GM12878 (cell line): ENCODE data around the gene FAM221B. TPM values are rescaled to one million over a fixed set of nuclear protein-coding genes. Genes with fewer than 3 reads are reported as not detected.

ENCODE experiments used
- ATAC-seq: fragments of 200-7000 bp; cut with Tn5 transposase; 3 replicates; pipeline ENCODE4 v1.9.1; 2020; ENCODE audit warnings: mild to moderate bottlenecking, moderate library complexity
- BruUV-seq: library from RNA; stranded (reverse); fragments of 400-500 nt; replicated peaks from 2 replicates; lab custom pipeline; 2021; lab: Mats Ljungman, UMichigan
- CTCF ChIA-PET: fragments of 300-600 bp; sonication (Branson Sonifier 250); formaldehyde crosslinking; extraction: SDS; loops from one replicate; lab custom pipeline; 2021; ENCODE audit warnings: inconsistent platforms; lab: Yijun Ruan, JAX
- POLR2A ChIA-PET: fragments of 350-600 bp; formaldehyde crosslinking; extraction: SDS; loops from one replicate; lab custom pipeline; 2021; ENCODE audit warnings: inconsistent platforms; lab: Charles Lee
- RAD21 ChIA-PET: fragments of 300-600 bp; sonication (Branson Sonifier 250); formaldehyde crosslinking; loops from one replicate; lab custom pipeline; 2023; ENCODE audit warnings: antibody characterized with exemption; ENCODE audit not compliant: unreplicated experiment; lab: Charles Lee
- SMC1A ChIA-PET: fragments of 300-600 bp; sonication (Branson Sonifier 250); formaldehyde crosslinking; loops from one replicate; lab custom pipeline; 2023; ENCODE audit not compliant: unreplicated experiment, uncharacterized antibody; lab: Charles Lee
- DNase-seq: peaks from one replicate; pipeline ENCODE4 v3.0.0-alpha.2; 2011; ENCODE audit warnings: low read depth, low spot score
- FAIRE-seq: peaks from 3 replicates; lab custom pipeline; 2011; peaks lifted over from hg19 to GRCh38; lab: Jason Lieb, UNC
- H2AFZ ChIP-seq: 2 replicates; pipeline ENCODE4 v1.6.0; 2011; ENCODE audit warnings: low read depth, low read length, control low read depth; ENCODE audit not compliant: control insufficient read depth
- H3K27ac ChIP-seq: 2 replicates; pipeline ENCODE4 v1.5.1; 2011; ENCODE audit warnings: control low read depth; ENCODE audit not compliant: control insufficient read depth, insufficient read depth
- H3K27me3 ChIP-seq, 2 experiments: replicated peaks in 1 of 2; 2 replicates each; pipeline versions ENCODE4 v1.6.0 to v1.6.1; 2011; ENCODE audit warnings: low read length in 1 of 2; ENCODE audit not compliant: control insufficient read depth in 2 of 2, insufficient read depth in 2 of 2
- H3K36me3 ChIP-seq, 2 experiments: 2 replicates each; pipeline ENCODE4 v1.5.1; 2011; ENCODE audit warnings: low read length in 1 of 2; ENCODE audit not compliant: control insufficient read depth in 2 of 2, insufficient read depth in 2 of 2
- H3K4me1 ChIP-seq: 2 replicates; pipeline ENCODE4 v1.6.1; 2011; ENCODE audit warnings: mild to moderate bottlenecking, low read length, moderate library complexity, mixed read lengths; ENCODE audit not compliant: control insufficient read depth, insufficient read depth
- H3K4me2 ChIP-seq: 2 replicates; pipeline ENCODE4 v1.6.0; 2011; ENCODE audit warnings: control low read depth; ENCODE audit not compliant: control insufficient read depth, insufficient read depth
- H3K4me3 ChIP-seq: fragments of 200-600 bp; sonication (generic); 2 replicates; pipeline ENCODE4 v1.5.1; 2016
- H3K79me2 ChIP-seq: 2 replicates; pipeline ENCODE4 v1.6.0; 2011; ENCODE audit warnings: low read length; ENCODE audit not compliant: control insufficient read depth, insufficient read depth
- H3K9ac ChIP-seq: 2 replicates; pipeline ENCODE4 v1.8.0; 2011; ENCODE audit warnings: low read length, control low read depth, mixed read lengths; ENCODE audit not compliant: control insufficient read depth, insufficient read depth
- H3K9me3 ChIP-seq: replicated peaks from 3 replicates; pipeline ENCODE4 v1.5.1; 2011; ENCODE audit warnings: mild to moderate bottlenecking, low read length; ENCODE audit not compliant: control insufficient read depth, insufficient read depth
- H4K20me1 ChIP-seq: 2 replicates; pipeline ENCODE4 v1.6.0; 2011; ENCODE audit not compliant: control insufficient read depth, insufficient read depth
- CBX5 ChIP-seq: sonication (generic); IDR thresholded peaks from 2 replicates; pipeline ENCODE4 v1.6.1; 2016; ENCODE audit warnings: low read depth, moderate library complexity, mild to moderate bottlenecking, inconsistent platforms
- CHD1 ChIP-seq: IDR thresholded peaks from 2 replicates; pipeline ENCODE4 v1.6.1; 2012; ENCODE audit warnings: low read depth, low read length, improper control_type of control experiment
- MLLT1 ChIP-seq: fragments of 450-650 bp; IDR thresholded peaks from 2 replicates; pipeline ENCODE4 v1.6.1; 2016; ENCODE audit warnings: mild to moderate bottlenecking
- NFYB ChIP-seq: IDR thresholded peaks from 2 replicates; pipeline ENCODE4 v1.6.1; 2011; ENCODE audit warnings: low read depth, mild to moderate bottlenecking, low read length, improper control_type of control experiment, moderate library complexity; ENCODE audit not compliant: insufficient read depth
- NR2C2 ChIP-seq: IDR thresholded peaks from 2 replicates; pipeline ENCODE4 v1.6.1; 2011; ENCODE audit warnings: borderline replicate concordance, low read depth; ENCODE audit not compliant: control insufficient read depth, insufficient read length
- RCOR1 ChIP-seq: conservative IDR thresholded peaks from 2 replicates; pipeline ENCODE4 v1.6.1; 2012; ENCODE audit warnings: low read depth, low read length, improper control_type of control experiment
- RELB ChIP-seq: fragments of 450-650 bp; IDR thresholded peaks from 2 replicates; pipeline ENCODE4 v1.6.1; 2017; ENCODE audit warnings: low read depth, mild to moderate bottlenecking, moderate library complexity
- SMARCA5 ChIP-seq: fragments of 450-650 bp; IDR thresholded peaks from 2 replicates; pipeline ENCODE4 v1.6.1; 2017; ENCODE audit warnings: mild to moderate bottlenecking
- SPI1 ChIP-seq: IDR thresholded peaks from 2 replicates; pipeline ENCODE4 v1.6.1; 2011; ENCODE audit warnings: low read depth, mild to moderate bottlenecking, low read length, moderate library complexity, borderline replicate concordance; ENCODE audit not compliant: insufficient read depth
- SRF ChIP-seq, 2 experiments: IDR thresholded peaks; 2 replicates each; pipeline ENCODE4 v1.6.1; 2011; ENCODE audit warnings: low read depth in 2 of 2, low read length in 2 of 2, mild to moderate bottlenecking in 1 of 2, moderate library complexity in 1 of 2
- STAT1 ChIP-seq: fragments of 450-650 bp; conservative IDR thresholded peaks from 2 replicates; pipeline ENCODE4 v1.6.1; 2014; ENCODE audit warnings: antibody characterized with exemption, mild to moderate bottlenecking
- TBL1XR1 ChIP-seq: IDR thresholded peaks from 2 replicates; pipeline ENCODE4 v1.6.1; 2012; ENCODE audit warnings: low read depth, low read length, improper control_type of control experiment
- USF2 ChIP-seq: IDR thresholded peaks from 2 replicates; pipeline ENCODE4 v1.6.1; 2011; ENCODE audit warnings: low read depth, low read length, improper control_type of control experiment, borderline replicate concordance
- ZNF687 ChIP-seq: fragments of 450-650 bp; IDR thresholded peaks from 2 replicates; pipeline ENCODE4 v1.6.1; 2017; ENCODE audit warnings: mild to moderate bottlenecking, moderate library complexity
- ZZZ3 ChIP-seq: IDR thresholded peaks from 2 replicates; pipeline ENCODE4 v1.6.1; 2011; ENCODE audit warnings: low read depth; ENCODE audit not compliant: control insufficient read depth, insufficient read length
- WGBS: methylation state at CpG from one replicate; pipeline ENCODE4 v1.1.6; 2016; ENCODE audit warnings: low lambda C conversion rate; ENCODE audit not compliant: insufficient replicate concordance, insufficient coverage; ENCODE audit errors: missing lambda C conversion rate; 5-methylcytosine and 5-hydroxymethylcytosine counted together
- in situ Hi-C: fragments of 300-500 bp; cut with MboI; formaldehyde crosslinking; loops from 9 replicates; pipeline ENCODE4 v1.14.3; 2018; ENCODE audit warnings: mixed read lengths
- intact Hi-C: fragments of 100-400 bp; cut with micrococcal nuclease; formaldehyde crosslinking; loops from one replicate; pipeline ENCODE4 v1.14.2; 2022; ENCODE audit not compliant: unreplicated experiment
- polyA plus RNA-seq, 11 experiments: library from polyadenylated mRNA; depleted of rRNA in 4 of 11; unstranded in 6 of 11; stranded (reverse) in 5 of 11; fragments of >200 nt; fragmentation: Nextera tagmentation in 4 of 11; fragmentation: Illumina TruSeq in 1 of 11; extraction: Ambion mirVana in 4 of 11; extraction: Trizol in 1 of 11; gene quantifications; 1 replicate in 1 of 11; 2 replicates in 10 of 11; pipeline versions ENCODE4 v1.2.1 to v1.2.3, GENCODE V29; 2011 to 2016; ENCODE audit warnings: inconsistent platforms in 2 of 11, missing spikeins in 2 of 11, low read depth in 1 of 11
- total RNA-seq, 4 experiments: library from RNA; depleted of rRNA in 3 of 4; stranded (reverse); fragments of >200 nt in 3 of 4; fragmentation: Illumina TruSeq in 1 of 4; extraction: Trizol in 1 of 4; gene quantifications; 2 replicates each; pipeline versions ENCODE4 v1.2.1 to v1.2.3, GENCODE V29; 2013 to 2021

Gene FAM221B
- total and polyA plus RNA-seq, 10 of the 15 experiments (the other 5 are each of a cell fraction or from before 2014, with no cell fraction given) = 0.02 to 0.12 (median 0.04) TPM; not detected in 5

- BruUV-seq = no TSS peak
- intact Hi-C loops (no loop called here), in situ Hi-C loops (no loop called here)
- Histone ChIP-seq H3K79me2 (peaks cover 3% of the 10 kb centered on the region; the same call in 1 of the 2 replicates), H3K27ac (no peak overlapping the region), H3K4me2 (no peak overlapping the region), H3K27me3 (no peaks in the 10 kb centered on the region), H4K20me1 (no peaks in the 10 kb centered on the region), H3K4me1 (no peaks in the 10 kb centered on the region), H3K36me3 (peaks cover 0 to 3% of the 10 kb centered on the region in 2 experiments; a peak in 1 of 4 replicates), H3K9me3 (no peaks in the 10 kb centered on the region), H2AFZ (no peak overlapping the region), H3K4me3 (no peak overlapping the region), H3K9ac (no peak overlapping the region)
- SMC1A ChIA-PET = interaction anchor here (0.9 to 1.0 kb wide), 3 partner anchors 9 to 124 kb away, joined by 3 to 5 read pairs (median 3); no protein-coding TSS in a partner anchor
- DNase-seq (no peak), FAIRE-seq (no peak), ATAC-seq (no peak)
- RAD21 ChIA-PET = interaction anchor here (0.6 to 1.0 kb wide), 3 partner anchors 34 to 111 kb away, joined by 3 read pairs; no protein-coding TSS in a partner anchor
- CTCF ChIA-PET = interaction anchor here (0.6 to 4.7 kb wide), 10 partner anchors 9 to 111 kb away, joined by 3 to 23 read pairs (median 4); partner anchors contain the start of genes GBA2 and RGP1
- 79% methylated on average over 4 of the region's 4 CpGs for WGBS
- POLR2A ChIA-PET = interaction anchor here (1.0 kb wide), 1 partner anchor 11 kb away, joined by 3 read pairs; no protein-coding TSS in a partner anchor
- TF ChIP-seq ZNF687 (no peak), CHD1 (no peak), USF2 (no peak), MLLT1 (no peak), NR2C2 (no peak), RCOR1 (no peak), ZZZ3 (no peak), SRF (IDR thresholded peaks at IDR 0.05; ENCODE audit: low read depth in 2 of 2, low read length in 2 of 2) (no peak), SPI1 (no peak), STAT1 (no peak), CBX5 (no peak), SMARCA5 (no peak), TBL1XR1 (no peak), RELB (no peak), NFYB (no peak)
Observed at GRCh38 chr9:35771075-35771433, 57.5 kb downstream of the FAM221B start.
